ENCODE measurements around the gene TCF19. TPM values are rescaled to one million over a fixed set of nuclear protein-coding genes. Genes with fewer than 3 reads are reported as not detected.

TCF19 gene
- polyA plus RNA-seq, 12 donors = 8.7 to 16.3 (median 11.0) TPM; not detected in 1

DNA sequence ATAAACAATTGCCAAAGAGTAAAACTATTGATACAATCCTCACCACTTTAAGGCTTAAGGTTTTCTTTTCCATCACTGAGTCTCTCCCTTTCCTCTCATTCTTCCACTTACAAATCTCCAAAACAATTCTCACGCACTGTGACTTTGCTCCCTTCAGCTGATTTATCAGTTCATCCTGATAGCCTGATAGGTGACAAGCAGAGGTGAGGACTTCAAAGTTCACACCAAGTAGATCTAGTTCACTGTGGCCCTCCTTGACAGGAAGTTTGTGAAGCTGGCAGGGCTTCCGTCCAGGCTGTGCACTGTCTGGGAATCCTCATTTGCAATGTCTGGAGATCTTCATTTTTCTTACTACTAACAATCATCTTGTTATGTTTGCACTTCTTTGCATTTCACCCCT is 47.2 kb downstream of the TCF19 start:
- DNase-seq = no peak

DNA sequence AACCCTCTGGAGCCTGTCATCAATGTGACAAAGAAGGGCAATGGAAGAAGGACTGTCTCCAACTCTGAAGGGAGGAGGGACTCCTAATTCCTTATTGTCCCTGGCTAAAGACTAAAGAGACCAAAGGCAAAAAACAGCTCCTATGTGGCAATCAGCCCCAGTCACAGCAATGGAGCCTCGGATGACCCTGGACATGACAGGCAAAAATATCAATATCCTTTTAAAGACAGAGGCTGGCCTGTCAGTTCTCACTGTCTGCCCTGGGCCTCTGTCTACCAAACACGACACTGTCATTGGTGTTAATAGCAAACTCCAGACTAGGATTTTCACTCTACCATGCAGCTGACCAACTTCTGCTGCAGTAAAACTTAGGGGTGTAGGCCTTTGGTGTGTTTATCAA is 50.1 kb downstream of the TCF19 start:
- DNase-seq = no peak

DNA sequence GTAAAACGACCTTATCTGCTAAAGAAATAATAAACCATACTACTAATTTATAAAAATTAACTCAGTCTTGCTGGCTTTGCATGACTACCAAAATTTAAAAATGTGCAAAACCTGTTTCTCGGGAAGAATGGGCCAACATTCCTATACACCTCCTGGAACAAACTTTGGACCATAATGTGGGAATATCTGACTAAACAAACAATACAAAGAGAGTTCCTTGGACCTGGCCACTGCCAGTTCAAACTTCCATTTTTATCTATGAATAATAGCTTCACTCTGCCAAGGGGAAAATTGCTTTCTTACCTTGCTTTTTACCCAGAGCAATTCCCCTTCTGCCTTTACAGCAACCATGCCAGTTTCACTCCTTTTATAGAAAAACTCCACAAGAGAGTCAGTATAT is 50.7 kb downstream of the TCF19 start:
- DNase-seq = no peak

DNA sequence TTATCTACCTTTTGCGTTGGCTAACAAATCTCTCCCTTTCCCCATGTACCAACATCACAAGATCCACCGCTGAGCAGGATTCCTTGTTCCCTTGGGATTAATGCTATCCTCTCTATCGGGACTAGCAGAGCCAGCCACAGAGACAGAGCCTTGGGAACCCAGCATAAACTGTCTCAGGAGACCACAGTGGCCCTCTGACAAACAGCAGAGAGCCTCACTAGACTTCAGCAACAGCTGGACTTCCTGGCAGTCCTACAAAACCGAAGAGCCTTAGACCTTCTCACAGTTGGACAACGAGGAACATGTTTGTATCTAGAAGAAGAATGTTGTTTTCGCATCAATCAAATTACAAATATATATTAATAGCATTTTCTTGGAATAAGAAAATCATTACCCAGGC is 51.7 kb downstream of the TCF19 start:
- no peak for DNase-seq

DNA sequence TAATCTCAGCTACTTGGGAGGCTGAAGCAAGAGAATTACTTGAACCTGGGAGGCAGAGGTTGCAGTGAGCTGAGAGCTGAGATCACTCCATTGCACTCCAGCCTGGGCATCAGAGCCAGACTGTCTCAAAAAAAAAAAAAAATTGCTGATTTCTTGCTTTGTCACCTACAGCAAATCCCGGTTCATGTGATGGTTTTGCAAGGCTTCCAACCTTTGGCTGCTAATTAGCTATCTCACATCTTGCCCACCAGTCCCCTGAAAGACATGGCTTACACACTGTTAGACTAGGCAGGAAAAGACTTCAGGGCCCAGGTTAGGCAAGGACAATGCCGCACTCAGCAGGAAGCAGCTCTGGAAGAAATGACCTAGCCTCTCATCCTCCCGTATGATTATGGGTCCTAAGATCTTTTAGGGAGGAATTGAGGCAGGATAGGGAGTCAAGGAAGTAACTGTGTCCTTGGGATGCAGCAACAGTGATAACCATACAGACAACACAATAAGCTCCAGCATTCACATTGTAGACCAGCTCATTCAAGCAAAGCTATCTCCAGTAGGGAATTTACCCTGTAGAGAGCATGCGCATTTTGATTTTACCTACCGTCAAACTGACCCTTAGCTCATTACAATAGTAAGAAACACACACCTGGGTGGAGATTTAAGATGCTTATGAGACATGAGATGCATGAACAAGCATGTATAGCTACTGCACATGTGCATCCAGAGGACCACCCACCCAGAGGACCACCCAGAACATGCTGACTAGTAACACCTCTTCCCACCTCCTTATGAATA is 52.5 kb downstream of the TCF19 start:
- no peak for DNase-seq

Other genes with a start within 250 kb of the TCF19 start
- gene VARS2, start 244.4 kb upstream of the TCF19 start, polyA plus RNA-seq (ENCODE audit: insufficient read length in 12 of 12) = 10 to 100 TPM in 11 of 12 donors, not detected in 1; 18.7 to 36.7 (median 25.7) TPM
- 1 to 10 TPM in 1 of 12 donors, under 1 TPM in 2, not detected in 9; 0.57 to 1.7 (median 0.90) TPM for gene SFTA2, start 226.4 kb upstream of the TCF19 start, polyA plus RNA-seq (ENCODE audit: insufficient read length in 12 of 12)
- under 1 TPM in 2 of 12 donors, not detected in 10; 0.04 to 0.06 TPM for gene MUCL3, start 217.6 kb upstream of the TCF19 start, polyA plus RNA-seq (ENCODE audit: insufficient read length in 12 of 12)
- gene MUC21, start 174.9 kb upstream of the TCF19 start, polyA plus RNA-seq (ENCODE audit: insufficient read length in 12 of 12) = not detected
- 1 to 10 TPM in 3 of 12 donors, under 1 TPM in 1, not detected in 8; 0.14 to 4.3 (median 1.8) TPM for gene MUC22, start 148.1 kb upstream of the TCF19 start, polyA plus RNA-seq (ENCODE audit: insufficient read length in 12 of 12)
- gene C6orf15, start 46.0 kb upstream of the TCF19 start, polyA plus RNA-seq (ENCODE audit: insufficient read length in 12 of 12) = not detected
- gene PSORS1C1, start 43.8 kb upstream of the TCF19 start, polyA plus RNA-seq (ENCODE audit: insufficient read length in 12 of 12) = 1 to 10 TPM in 2 of 12 donors, under 1 TPM in 8, not detected in 2; 0.41 to 1.3 (median 0.67) TPM
- under 1 TPM in 2 of 12 donors, not detected in 10; 0.09 to 0.10 TPM for gene CDSN, start 38.1 kb upstream of the TCF19 start, polyA plus RNA-seq (ENCODE audit: insufficient read length in 12 of 12)
- gene PSORS1C2, start 19.5 kb upstream of the TCF19 start, polyA plus RNA-seq (ENCODE audit: insufficient read length in 12 of 12) = under 1 TPM in 5 of 12 donors, not detected in 7; 0.16 to 0.85 (median 0.19) TPM
- gene CCHCR1, start 787 bp upstream of the TCF19 start, polyA plus RNA-seq (ENCODE audit: insufficient read length in 12 of 12) = 10 to 100 TPM in 10 of 12 donors, 1 to 10 TPM in 1, not detected in 1; 9.5 to 25.3 (median 12.6) TPM
- gene POU5F1, start 12.1 kb downstream of the TCF19 start, polyA plus RNA-seq (ENCODE audit: insufficient read length in 12 of 12) = 1 to 10 TPM in 1 of 12 donors, under 1 TPM in 9, not detected in 2; 0.30 to 1.3 (median 0.62) TPM
- 10 to 100 TPM in 11 of 12 donors, not detected in 1; 39.8 to 99.1 (median 48.0) TPM for gene HLA-C, start 113.5 kb downstream of the TCF19 start, polyA plus RNA-seq (ENCODE audit: insufficient read length in 12 of 12)
- 100 to 1,000 TPM in 11 of 12 donors, not detected in 1; 106 to 262 (median 145) TPM for gene HLA-B, start 198.6 kb downstream of the TCF19 start, polyA plus RNA-seq (ENCODE audit: insufficient read length in 12 of 12)
- 10 to 100 TPM in 2 of 12 donors, 1 to 10 TPM in 9, not detected in 1; 2.8 to 12.5 (median 7.0) TPM for gene MICA, start 245.0 kb downstream of the TCF19 start, polyA plus RNA-seq (ENCODE audit: insufficient read length in 12 of 12)